Ishikawa (cell line): Measurements from ENCODE around the gene HOXA11.

ENCODE experiments used
- CEBPB ChIP-seq: IDR thresholded peaks from 2 replicates; pipeline ENCODE4 v1.6.1; 2012
- CREB1 ChIP-seq: IDR thresholded peaks from 2 replicates; pipeline ENCODE4 v1.6.1; 2012; ENCODE audit warnings: low read depth
- EP300 ChIP-seq: IDR thresholded peaks from 2 replicates; pipeline ENCODE4 v1.6.1; 2012; ENCODE audit warnings: borderline replicate concordance
- MAX ChIP-seq: IDR thresholded peaks from 2 replicates; pipeline ENCODE4 v1.6.1; 2012
- NFIC ChIP-seq: IDR thresholded peaks from 2 replicates; pipeline ENCODE4 v1.6.1; 2012
- RAD21 ChIP-seq: IDR thresholded peaks from 2 replicates; pipeline ENCODE4 v1.6.1; 2012; ENCODE audit warnings: low read depth
- REST ChIP-seq: IDR thresholded peaks from 2 replicates; pipeline ENCODE4 v1.6.1; 2012; ENCODE audit warnings: low read depth, mild to moderate bottlenecking
- TAF1 ChIP-seq: IDR thresholded peaks from 2 replicates; pipeline ENCODE4 v1.6.1; 2012; ENCODE audit warnings: low read depth, mild to moderate bottlenecking
- TCF12 ChIP-seq: IDR thresholded peaks from 2 replicates; pipeline ENCODE4 v1.6.1; 2012; ENCODE audit warnings: low read depth
- TEAD4 ChIP-seq: IDR thresholded peaks from 2 replicates; pipeline ENCODE4 v1.6.1; 2012
- USF1 ChIP-seq: IDR thresholded peaks from 2 replicates; pipeline ENCODE4 v1.6.1; 2012
- YY1 ChIP-seq: IDR thresholded peaks from 2 replicates; pipeline ENCODE4 v1.6.1; 2012; ENCODE audit warnings: low read depth
- ZBTB7A ChIP-seq: IDR thresholded peaks from 2 replicates; pipeline ENCODE4 v1.6.1; 2012; ENCODE audit warnings: low read depth

Gene HOXA11

GRCh38 chr7:27132978-27133377 lies 52.1 kb downstream of the HOXA11 start:
- no peak for TF ChIP-seq EP300
- TF ChIP-seq TEAD4, result no peak

GRCh38 chr7:27132214-27132613 lies 52.8 kb downstream of the HOXA11 start:
- TF ChIP-seq TAF1 (no peak), CREB1 (no peak), REST (no peak), EP300 (no peak), RAD21 (no peak), MAX (no peak), NFIC (no peak), YY1 (no peak), CEBPB (no peak)

- TF ChIP-seq TCF12 (no peak), NFIC (no peak), ZBTB7A (no peak), MAX (no peak), USF1 (no peak), REST (no peak)
These were observed 53.6 kb downstream of the HOXA11 start for GRCh38 chr7:27131390-27131819.
